GM19438 (cell line): ENCODE data around the gene UBE2S.
"Not testable (repeated sequence)": the region's sequence is repeated elsewhere in the genome, so short reads cannot be mapped to it uniquely, and the experiment has no call there.

Experiments used
- ATAC-seq: cut with Tn5 transposase; IDR thresholded peaks from one replicate; pipeline ENCODE4 v1.9.1; 2021; ENCODE audit warnings: low read depth; ENCODE audit not compliant: unreplicated experiment

Gene UBE2S

DNA sequence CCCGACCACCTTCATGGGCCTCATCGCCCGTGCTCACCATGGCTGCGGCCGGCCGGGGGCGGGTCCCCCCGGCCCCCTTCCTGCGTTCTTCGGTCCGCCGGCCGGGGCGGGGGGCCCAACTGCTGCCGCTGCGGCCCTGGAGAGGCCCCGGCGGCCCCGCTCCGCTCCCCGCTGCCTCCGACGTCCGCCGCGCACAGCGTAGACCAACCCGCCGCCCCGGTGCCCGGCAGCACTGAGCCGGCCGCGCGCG is at the start of gene UBE2S:
Gene UBE2S (minus strand): TSS at position 239 of the 250 bp plus-strand sequence. CDS start 199 bp downstream, at position 40.
- not testable (repeated sequence) for ATAC-seq

DNA sequence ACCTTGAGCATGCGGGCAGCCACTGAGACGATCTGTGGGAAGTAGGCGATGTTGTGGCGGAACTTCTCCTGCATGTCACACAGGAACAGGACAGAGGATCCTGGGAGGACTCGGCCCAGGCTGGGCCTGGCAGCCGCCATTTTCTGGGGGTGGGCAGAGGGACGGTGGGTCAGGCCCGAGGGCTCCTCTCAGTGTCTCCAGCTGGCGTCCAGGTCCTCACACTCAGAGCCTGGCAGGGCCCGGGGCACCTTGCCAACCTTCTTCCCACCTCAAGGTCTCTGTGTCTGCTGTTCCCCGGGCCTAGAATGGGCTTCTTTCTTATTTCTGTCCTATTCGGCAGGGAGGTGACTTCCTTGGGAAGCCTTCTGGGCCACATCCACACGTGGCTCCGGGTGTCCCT is 48.8 kb upstream of the UBE2S start:
- ATAC-seq = no peak

DNA sequence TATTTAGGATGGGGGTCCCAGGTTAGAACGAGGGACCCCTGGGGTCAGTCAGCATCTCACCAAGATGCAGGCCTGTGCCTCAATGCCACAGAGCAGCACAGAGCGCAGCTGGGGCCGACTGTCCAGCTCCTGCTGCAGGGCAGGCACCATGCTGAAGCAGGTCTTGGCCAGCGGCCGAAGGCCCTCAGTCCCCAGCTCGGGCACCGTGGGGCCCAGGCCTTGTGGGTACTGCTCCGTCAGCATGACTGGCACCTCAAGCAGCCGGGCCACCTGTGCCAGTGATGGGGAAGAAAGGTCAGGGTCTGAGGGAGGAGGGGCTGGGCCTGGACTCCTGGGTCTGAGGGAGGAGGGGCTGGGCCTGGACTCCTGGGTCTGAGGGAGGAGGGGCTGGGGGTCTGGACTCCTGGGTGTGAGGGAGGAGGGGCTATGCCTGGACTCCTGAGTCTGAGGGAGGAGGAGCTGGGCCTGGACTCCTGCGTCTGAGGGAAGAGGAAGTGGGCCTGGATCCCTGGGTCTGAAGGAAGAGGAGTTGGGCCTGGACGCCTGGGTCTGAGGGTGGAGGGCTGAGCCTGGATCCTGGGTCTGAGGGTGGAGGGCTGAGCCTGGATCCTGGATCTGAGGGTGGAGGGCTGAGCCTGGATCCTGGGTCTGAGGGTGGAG is 48.1 kb upstream of the UBE2S start:
- no peak for ATAC-seq

DNA sequence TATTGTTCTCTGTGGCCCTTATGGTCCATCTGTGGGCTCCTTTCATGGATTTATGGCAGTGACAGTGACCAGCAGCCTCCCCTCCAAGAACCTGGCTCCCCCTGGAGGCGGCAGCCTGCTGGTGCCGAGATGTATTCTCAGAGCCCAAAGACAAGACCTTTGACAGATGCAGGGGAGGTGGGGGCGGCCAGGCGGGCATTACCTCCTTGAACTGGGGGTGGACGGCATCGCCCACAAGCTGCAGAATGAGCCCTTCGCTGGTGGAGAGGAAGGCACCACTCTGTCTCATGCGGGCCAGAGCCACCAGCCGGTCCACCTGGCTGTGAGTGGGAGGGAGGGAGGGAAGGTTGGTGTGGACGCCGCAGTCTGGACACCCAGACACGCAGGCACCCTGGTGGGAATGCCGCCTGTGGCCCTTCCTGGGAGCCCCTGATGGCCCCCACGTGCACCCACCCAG is 47.2 kb upstream of the UBE2S start:
- ATAC-seq = no peak

DNA sequence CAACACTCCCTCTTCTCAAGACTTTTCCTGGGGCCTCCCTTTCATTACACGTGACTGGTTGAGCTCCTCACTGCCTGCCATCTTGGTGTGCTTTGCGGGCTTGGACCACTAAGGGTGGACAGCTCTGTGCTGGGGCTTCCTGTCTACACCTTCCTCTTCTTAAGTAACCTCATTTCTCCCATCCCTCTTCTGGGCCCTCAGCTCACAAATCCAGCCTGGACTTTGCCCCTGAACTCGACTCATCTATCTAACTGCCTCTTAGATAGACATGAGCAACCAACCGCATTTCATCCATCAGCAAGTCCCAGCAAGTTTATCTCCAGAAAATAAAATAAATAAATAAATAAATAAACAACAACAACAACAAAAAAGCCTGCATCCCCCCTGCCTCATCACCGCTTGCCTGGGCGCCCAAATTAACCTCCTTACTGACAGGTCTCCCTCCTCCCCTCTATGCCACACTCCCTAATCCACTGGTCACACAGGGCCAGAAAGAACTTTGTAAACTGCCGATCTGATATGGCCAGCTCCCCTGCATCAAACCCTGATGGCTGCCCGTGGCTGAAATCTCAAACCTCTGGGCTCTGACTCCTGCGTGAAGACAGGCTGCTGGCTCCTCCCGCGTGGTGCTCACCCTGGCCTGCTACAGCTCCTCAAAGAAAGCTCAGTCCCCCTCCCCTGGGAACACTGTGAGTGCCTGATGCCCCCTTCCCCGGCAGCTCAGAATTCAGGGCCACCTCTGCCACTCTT is 46.1 kb upstream of the UBE2S start:
- no peak for ATAC-seq

DNA sequence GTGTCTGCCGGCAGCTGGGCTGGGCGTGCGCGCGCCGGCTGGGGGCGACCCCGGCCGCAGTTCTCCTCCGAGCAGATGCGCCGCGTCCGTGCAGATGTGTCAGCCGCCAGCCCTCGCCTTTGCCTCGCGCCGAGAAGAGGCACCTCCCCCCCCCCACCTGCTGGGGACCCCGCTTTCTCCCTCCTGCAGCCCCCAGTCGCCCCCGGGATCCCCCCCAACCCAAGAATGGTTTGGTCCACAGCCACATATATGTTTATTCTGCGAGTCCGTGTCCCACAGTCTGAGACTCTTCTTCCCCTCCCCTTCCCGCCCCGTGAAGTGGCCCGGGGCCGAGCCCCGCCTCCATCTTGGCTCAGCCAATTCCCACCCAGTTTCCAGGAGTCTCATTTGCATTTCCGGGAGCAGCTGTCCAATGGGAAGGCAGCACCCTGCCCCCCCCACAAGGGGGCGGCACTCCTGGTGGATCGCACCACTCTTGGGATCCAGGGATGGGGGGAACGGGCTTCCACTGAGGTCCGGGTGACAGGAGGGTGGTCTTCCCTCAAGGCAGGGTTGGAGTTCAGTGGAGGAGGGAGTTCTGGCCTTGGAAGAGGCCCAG is 45.3 kb upstream of the UBE2S start:
- ATAC-seq = no peak

DNA sequence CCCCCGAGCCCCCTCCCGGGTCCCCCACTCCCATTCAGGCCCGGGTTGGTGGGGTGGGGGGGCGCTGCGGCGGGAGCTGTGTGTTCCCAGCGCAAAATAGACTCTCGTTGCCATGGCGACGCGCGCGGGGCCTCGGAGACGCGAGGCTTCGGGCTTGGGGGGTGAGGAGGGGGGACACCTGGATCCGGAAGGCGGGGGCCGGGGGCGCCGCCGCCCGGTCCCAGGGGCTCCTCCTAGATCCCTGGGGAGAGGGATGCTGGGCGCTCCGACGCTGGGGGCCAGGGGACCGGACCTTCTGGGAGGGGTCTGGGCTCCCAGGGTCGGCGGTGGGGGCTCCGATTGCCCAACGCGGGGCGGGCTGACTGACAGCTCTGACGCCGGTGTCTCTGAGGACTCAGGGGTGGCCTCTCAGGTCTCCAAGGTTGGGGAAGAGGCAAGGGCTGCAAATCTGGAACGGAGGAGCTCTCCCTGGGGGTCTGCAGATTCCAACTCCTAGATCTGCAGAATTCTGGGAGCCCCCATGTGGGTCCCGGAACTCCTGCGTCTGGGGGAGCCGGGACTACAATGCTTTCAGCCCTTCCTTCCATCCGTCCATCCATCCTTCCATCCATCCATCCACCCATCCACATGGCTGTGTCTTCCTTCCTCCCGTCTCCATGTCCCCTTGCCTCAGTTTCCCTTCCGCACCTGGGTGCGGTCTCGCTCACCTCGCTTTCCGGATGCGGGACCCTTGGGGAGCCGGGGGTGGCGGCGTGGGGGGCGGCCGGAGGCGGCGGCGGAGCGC is 44.6 kb upstream of the UBE2S start:
- ATAC-seq = no peak

DNA sequence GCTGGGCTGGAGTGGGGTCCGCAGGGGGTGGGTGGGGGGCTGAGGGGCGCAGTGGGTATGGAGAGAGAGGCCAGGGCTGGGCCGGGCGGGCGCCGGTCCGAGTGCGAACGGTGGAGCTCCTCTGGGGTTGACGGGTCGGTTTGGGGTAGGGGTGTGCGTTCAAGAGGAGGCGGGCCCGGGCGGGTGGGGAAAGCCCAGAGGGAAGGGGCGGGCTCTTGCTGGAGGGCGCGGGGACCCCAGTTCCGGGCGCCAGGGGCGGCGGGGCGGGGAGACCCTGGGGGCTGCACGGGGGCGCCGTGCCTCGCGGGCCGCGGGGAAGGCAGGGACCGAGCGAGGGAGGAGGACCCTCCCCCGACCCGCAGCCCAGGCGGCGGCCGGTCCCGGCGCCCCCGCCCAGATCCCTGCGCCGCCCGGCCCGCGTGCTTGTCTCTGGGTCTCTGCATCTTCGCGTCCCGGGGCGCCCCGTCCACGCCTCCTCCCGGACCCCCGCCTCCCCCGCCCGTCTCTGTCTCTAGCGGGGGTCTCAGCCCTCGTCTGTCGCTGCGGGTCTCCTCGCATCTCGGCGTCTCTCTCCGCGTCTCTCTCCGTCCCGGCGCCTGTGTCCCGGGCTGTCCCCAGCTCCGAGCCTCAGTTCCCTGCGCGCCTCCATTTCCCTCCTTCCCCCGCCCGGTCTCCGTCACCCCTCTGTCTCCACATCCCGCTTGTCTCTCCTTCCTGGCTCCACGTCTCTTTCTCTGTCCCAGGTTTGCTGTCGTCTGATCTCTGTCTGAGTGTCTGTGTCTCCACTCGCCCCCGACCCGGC is 43.8 kb upstream of the UBE2S start:
- ATAC-seq = no peak

DNA sequence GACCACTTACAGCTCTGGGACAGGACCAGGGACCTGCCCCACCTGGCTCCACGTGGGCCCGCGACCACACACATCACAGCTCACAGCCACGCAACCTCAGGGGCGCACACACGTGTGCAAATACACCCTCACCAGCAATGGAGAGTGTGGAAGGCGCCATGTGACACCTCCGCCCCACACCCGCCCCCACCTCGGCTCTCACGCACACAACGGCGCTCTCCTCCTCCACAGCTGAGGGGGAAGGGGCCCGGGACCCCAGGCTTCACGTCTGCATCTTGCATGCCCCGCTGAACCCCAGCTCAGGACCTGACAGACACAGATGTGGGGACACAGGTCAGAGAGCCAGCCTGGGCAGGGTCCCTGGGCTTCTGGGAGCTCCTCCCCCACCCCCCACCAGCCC is 41.9 kb upstream of the UBE2S start:
- no peak for ATAC-seq

DNA sequence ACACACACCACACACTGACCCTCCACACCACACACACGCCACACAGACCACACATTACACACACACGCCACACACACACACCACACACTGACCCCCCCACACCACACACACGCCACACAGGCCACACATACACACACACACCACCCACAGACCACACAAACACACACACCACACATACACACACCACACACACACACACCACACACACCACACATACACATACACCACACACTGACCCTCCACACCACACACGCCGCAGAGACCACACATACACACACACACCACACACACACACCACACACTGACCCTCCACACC is 40.5 kb upstream of the UBE2S start:
- ATAC-seq = not testable (repeated sequence)

DNA sequence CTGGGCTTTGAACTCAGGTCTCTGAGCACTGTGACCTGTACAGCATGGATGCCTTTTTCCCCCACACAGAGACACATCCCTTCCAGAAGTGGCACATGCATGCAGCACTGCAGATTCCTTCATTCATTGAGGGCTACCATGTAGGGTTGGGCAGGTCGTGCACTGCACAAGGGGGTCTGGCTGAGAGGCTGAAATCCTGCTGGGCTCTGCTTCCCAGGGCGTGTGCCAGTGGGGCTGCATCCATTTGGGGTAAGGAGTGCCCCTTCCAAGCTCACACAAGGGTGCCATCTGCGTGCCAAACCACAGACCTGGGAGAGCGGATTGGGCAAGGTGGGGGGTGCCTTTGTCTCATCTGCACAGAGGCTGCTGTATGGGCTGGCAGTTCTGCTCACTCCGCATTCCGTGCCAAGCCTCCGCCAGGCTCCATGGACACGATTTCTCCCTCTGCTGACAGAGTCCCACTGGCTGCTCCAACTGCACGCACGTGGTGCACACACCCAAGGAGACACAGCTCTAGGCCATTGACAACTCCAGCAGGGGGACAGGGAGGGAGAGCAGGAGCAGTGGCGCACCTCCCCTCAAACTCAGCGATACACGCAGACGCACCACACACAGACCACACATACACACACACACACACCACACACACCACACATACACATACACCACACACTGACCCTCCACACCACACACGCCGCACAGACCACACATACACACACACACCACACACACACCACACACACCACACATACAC is 40.0 kb upstream of the UBE2S start:
- no peak for ATAC-seq

DNA sequence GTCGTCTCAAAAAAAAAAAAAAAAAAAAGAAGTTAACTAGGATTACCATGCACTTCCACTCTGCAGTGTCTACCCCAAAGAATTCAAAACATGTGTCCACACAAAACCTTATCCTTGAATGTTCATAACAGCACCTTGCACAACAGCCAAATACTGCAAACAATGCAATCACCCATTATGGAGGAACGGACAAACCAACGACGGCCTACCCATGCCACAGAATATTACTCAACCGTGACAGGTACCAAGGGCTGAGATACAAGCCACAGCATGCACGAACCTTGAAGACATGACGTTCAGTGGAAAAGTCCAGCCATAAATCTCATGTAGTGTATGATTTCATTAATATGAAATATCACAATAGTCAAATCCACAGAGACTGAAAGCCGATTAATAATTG is 38.5 kb upstream of the UBE2S start:
- ATAC-seq = no peak

DNA sequence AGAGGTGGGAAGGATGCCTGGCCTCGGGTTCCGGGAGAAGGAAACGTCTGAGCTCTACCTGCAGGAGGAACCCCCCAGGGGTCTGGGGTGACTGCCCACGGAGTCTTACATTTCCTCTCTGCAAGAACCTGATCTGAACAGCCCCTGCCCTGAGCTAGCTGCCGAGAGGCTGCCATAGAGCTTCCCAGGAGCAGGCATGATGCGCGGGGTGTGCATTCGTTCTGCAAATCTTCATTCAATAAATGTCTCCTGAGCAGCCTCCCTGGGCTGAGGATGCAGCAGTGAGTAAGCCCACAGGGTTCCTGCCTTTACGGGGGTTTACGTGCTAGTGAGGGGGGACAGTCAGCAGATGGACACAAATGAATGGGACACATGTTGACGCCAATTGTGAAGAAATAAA is 37.1 kb upstream of the UBE2S start:
- no peak for ATAC-seq

DNA sequence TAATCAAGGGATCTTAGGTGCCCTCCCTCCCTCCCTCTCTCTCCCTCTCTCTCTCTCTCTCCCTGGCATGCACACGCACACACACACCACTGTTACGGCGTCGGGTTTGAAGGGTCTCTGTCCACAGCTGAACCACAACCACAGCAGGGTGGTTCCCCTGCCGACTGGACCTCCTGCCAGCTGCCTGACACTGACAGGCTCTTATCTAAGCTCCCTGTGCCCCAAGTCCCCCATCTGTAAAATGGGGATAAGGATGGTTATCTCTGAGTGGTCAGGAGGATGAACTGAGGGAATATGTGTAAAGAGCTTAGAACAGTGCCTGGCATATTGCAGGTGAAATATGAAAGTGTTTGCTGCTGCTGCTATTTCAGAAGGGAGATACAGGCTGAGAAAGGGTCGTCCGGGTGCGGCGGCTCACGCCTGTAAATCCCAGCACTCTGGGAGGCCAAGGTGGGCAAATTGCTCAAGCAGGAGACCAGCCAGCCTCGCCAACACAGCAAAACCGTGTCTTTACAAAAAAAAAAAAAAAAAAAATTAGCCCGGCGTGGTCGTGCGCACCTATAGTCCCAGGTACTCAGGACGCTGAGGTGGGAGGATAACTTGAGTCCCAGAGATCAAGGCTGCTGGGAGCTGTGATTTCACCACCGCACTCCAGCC is 36.4 kb upstream of the UBE2S start:
- ATAC-seq = no peak

DNA sequence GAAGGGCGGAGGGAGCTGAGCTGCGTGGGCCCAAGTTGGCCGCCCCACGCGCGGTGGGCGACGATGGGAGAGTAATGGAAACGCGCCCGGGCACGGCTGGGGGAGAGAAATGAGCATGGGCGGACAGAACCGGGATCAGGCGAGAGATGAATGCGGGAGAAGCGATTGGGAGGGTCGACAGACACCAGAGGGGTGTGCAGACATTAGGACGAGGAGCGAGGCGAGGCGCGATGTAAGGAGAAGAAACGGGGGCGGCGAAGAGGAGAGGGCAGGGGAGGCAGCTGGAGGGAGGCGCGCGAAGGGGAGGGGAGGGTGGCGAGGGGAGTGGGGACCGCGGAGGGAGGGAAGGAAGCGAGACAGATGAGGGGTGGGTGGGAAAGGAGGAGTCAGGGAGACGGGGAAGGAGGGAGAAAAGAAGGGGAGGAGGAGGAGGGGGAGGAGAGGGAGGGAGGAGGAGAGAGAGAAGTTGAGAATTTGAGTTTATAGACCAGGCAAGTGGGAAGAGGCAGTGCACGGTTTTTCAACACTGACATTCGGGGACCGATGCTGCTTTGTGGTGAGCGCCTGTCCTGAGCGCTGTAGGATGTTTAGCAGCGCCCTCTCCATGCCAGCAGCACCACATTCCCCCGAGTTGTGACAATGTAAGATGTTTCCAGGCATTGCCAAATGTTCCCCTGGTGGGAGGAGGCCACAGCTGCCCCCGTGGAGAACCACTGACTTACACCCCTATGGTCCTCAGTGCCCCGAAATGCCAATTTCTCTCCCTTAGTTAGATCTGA is 35.6 kb upstream of the UBE2S start, which contains the start of gene SHISA7:
Gene SHISA7 (minus strand): TSS at position 256 of the 779 bp plus-strand sequence. CDS start 437 bp downstream, outside the sequence.
- no peak for ATAC-seq

DNA sequence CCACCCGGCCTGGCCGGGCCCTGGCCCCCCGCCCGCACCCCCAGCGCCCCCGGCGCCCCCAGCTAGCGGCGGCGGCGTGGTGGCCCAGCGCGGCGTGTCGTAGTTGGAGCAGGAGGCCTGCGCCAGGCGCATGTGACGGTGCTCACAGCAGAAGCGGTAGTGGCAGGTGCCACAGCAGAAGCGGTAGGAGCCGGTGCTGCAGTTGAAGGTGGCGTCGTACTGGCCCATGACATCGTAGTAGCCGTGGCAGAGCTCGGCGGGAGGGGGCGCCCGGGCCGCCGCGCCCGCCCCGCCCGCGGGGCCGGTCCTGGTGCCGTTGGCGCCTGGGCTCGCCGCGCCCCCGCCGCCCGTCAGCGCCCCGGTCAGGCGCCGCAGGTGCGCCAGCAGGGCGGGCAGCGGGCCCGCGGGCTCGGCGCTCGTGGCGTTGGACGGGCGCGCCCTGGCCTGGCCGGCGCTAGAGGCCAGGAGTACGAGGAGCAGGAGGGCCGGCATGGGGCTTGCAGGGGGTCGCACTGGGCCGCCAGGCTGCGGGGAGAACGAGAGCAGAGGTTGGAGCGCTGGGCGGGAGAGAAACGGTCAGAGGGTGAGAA is 34.9 kb upstream of the UBE2S start:
- no peak for ATAC-seq

DNA sequence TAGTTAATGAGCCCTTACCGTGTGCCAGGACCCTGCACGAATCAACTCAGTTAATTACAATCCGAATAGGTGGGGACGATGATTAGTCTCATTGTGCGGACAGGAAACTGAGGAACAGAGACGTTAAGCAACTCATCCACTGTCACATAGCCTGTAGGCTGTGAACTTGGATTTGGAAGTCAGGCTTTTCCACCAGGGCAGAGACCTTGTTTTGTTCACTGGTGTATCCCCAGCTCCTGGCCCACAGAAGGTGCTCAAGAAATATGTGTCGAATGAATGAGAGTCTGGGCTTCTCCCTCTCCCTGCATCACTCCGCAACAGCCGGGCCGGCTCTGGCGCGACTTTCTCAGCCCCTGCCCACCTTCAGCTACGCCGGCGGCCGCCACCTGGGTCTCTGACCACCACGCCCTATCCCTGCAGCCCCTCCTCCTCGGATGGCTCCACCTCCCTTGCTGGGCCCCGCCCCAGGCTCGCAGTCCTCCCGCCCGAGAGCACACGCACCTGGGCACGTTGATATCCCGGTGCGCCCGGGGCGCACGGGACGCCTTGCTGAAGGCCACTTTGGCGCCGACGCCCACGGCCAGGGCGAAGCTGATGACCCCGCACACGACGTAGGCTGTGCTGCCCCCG is 34.2 kb upstream of the UBE2S start:
- ATAC-seq = no peak

DNA sequence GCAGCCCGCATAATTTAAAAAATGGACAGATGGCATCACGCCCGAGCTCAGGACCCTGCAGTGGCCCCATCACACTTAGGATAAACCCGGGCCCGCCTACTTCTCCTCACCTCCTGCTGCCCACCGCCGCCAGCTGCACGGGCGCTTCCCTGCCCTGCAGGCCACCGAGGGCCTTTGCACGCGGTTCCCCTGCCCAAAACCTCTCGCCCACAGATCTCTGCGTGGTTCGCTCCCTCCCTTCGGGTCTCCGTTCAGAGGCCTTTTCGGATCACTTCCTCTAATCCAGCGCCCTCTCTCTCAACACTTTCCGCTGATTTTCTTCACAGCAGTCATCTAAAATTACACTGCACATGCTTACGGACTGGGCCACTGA is 33.7 kb upstream of the UBE2S start:
- ATAC-seq = no peak
